ENCODE data around the gene PTGIS.

PTGIS gene

GRCh38 chr20:49556621-49557020 lies 11.3 kb downstream of the PTGIS start:
- H3K27ac ChIP-seq: no peak overlapping the region
- TF ChIP-seq, protein P1, sequence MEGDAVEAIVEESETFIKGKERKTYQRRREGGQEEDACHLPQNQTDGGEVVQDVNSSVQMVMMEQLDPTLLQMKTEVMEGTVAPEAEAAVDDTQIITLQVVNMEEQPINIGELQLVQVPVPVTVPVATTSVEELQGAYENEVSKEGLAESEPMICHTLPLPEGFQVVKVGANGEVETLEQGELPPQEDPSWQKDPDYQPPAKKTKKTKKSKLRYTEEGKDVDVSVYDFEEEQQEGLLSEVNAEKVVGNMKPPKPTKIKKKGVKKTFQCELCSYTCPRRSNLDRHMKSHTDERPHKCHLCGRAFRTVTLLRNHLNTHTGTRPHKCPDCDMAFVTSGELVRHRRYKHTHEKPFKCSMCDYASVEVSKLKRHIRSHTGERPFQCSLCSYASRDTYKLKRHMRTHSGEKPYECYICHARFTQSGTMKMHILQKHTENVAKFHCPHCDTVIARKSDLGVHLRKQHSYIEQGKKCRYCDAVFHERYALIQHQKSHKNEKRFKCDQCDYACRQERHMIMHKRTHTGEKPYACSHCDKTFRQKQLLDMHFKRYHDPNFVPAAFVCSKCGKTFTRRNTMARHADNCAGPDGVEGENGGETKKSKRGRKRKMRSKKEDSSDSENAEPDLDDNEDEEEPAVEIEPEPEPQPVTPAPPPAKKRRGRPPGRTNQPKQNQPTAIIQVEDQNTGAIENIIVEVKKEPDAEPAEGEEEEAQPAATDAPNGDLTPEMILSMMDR (conservative IDR thresholded peaks at IDR 0.05; ENCODE audit: low read depth): no peak
- no peak for DNase-seq (ENCODE audit: low spot score)
- ChIA-PET POLR2A (ENCODE audit: low non-redundant PET) (no interaction called here), CTCF (interaction anchor here (1.0 to 3.3 kb wide), 2 partner anchors 15 to 72 kb away, joined by 3 to 18 read pairs; no protein-coding TSS in a partner anchor)

GRCh38 chr20:49549801-49550551 lies 18.0 kb downstream of the PTGIS start:
- DNase-seq (ENCODE audit: low spot score): no peak
- TF ChIP-seq, protein P1 (conservative IDR thresholded peaks at IDR 0.05; ENCODE audit: low read depth): no peak
- CTCF ChIA-PET: interaction anchor here (0.6 to 2.7 kb wide), 6 partner anchors 8 to 342 kb away, joined by 3 to 15 read pairs (median 4); no protein-coding TSS in a partner anchor
- no peak overlapping the region for H3K27ac ChIP-seq
- POLR2A ChIA-PET (ENCODE audit: low non-redundant PET): no interaction called here

- no peak overlapping the region for H3K27ac ChIP-seq
- TF ChIP-seq, protein P1 (conservative IDR thresholded peaks at IDR 0.05; ENCODE audit: low read depth): no peak
- no peak for DNase-seq (ENCODE audit: low spot score)
- CTCF ChIA-PET: interaction anchor here (1.5 to 1.6 kb wide), 2 partner anchors 60 to 62 kb away, joined by 4 to 7 read pairs; no protein-coding TSS in a partner anchor
- POLR2A ChIA-PET (ENCODE audit: low non-redundant PET): no interaction called here
Measured at GRCh38 chr20:49548371-49548947, 19.5 kb downstream of the PTGIS start.

- ChIA-PET POLR2A (ENCODE audit: low non-redundant PET) (no interaction called here), CTCF (no interaction called here)
- DNase-seq (ENCODE audit: low spot score): no peak
- H3K27ac ChIP-seq: no peak overlapping the region
- TF ChIP-seq, protein P1 (conservative IDR thresholded peaks at IDR 0.05; ENCODE audit: low read depth): no peak
Measured at GRCh38 chr20:49545572-49545971, 22.4 kb downstream of the PTGIS start.

DNA sequence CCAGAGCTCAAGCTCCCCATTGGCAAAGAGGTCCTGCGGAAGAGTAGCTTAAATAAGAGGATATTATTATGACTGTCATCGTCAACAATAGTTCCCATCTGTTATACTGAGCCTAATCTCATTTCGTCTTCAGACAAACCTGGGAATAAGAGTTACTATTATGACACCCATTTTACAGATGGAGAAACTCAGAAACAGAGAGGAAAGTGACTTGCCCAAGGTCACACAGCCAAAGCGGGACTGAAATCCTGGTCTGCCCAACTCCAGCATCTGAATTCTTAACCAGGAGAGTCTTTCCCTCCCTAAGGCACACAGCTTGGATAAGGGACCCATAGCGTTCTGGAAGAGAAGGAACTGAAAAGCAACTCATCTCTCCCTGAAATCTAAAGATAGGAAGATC lies 23.4 kb downstream of the PTGIS start:
- POLR2A ChIA-PET (ENCODE audit: low non-redundant PET): no interaction called here
- CTCF ChIA-PET: interaction anchor here (0.6 to 5.3 kb wide), 3 partner anchors 43 to 344 kb away, joined by 3 to 130 read pairs (median 4); no protein-coding TSS in a partner anchor
- no peak for DNase-seq (ENCODE audit: low spot score)
- TF ChIP-seq, protein P1 (conservative IDR thresholded peaks at IDR 0.05; ENCODE audit: low read depth): no peak
- no peak overlapping the region for H3K27ac ChIP-seq

- ChIA-PET POLR2A (ENCODE audit: low non-redundant PET) (no interaction called here), CTCF (interaction anchor here (1.2 to 5.3 kb wide), 2 partner anchors 63 to 345 kb away, joined by 4 to 130 read pairs; no protein-coding TSS in a partner anchor)
- no peak for DNase-seq (ENCODE audit: low spot score)
- no peak overlapping the region for H3K27ac ChIP-seq
- TF ChIP-seq, protein P1 (conservative IDR thresholded peaks at IDR 0.05; ENCODE audit: low read depth): no peak
Measured at GRCh38 chr20:49543858-49544437, 24.0 kb downstream of the PTGIS start.
